SK-N-SH (cell line): ENCODE measurements around the gene ABCC10. TPM values are rescaled to one million over a fixed set of nuclear protein-coding genes. Genes with fewer than 3 reads are reported as not detected.

Experiments used
- CTCF ChIA-PET: fragments of 300-600, 350-600 bp; formaldehyde crosslinking; extraction: SDS; loops from one replicate; lab custom pipeline; 2021; lab: Yijun Ruan, JAX
- POLR2A ChIA-PET: fragments of 350-600 bp; sonication (Branson Sonifier 250); formaldehyde crosslinking; extraction: SDS; loops from one replicate; lab custom pipeline; 2020; ENCODE audit warnings: antibody characterized with exemption, inconsistent platforms; lab: Yijun Ruan, JAX
- DNase-seq: peaks from one replicate; pipeline ENCODE4 v3.0.0; 2012
- H2AFZ ChIP-seq: fragments of 200-600 bp; sonication (generic); 2 replicates; pipeline ENCODE4 v1.8.1; 2016; ENCODE audit warnings: antibody characterized with exemption, mild to moderate bottlenecking, low read depth
- H3F3A ChIP-seq: fragments of 200-600 bp; sonication (generic); replicated peaks from 2 replicates; pipeline ENCODE3; 2016; ENCODE audit warnings: antibody characterized with exemption, mild to moderate bottlenecking; ENCODE audit not compliant: insufficient read depth
- H3K27ac ChIP-seq, 2 experiments: fragments of 200-500 bp in 1 of 2; fragments of 200-600 bp in 1 of 2; sonication (Bioruptor generic) in 1 of 2; sonication (generic), shearing (Covaris generic) in 1 of 2; 2 replicates each; pipeline versions ENCODE4 v1.5.1 to v1.6.1; 2014 to 2016; ENCODE audit warnings: low read depth in 2 of 2, inconsistent platforms in 1 of 2, low read length in 1 of 2, mild to moderate bottlenecking in 1 of 2, mixed read lengths in 1 of 2
- H3K27me3 ChIP-seq: fragments of 200-600 bp; sonication (generic), shearing (Covaris generic); 2 replicates; pipeline ENCODE4 v1.6.1; 2016; ENCODE audit warnings: mixed run types; ENCODE audit not compliant: insufficient read depth
- H3K36me3 ChIP-seq, 2 experiments: fragments of 200-500 bp in 1 of 2; fragments of 200-600 bp in 1 of 2; sonication (Bioruptor generic) in 1 of 2; sonication (generic) in 1 of 2; replicated peaks in 1 of 2; 2 replicates each; pipeline versions ENCODE3 to v1.5.1; 2014 to 2016; ENCODE audit warnings: low read length in 1 of 2, mild to moderate bottlenecking in 1 of 2; ENCODE audit not compliant: insufficient read depth in 2 of 2, control insufficient read depth in 1 of 2
- H3K4me1 ChIP-seq, 2 experiments: fragments of 200-500 bp in 1 of 2; fragments of 200-600 bp in 1 of 2; sonication (Bioruptor generic) in 1 of 2; sonication (generic), shearing (Covaris generic) in 1 of 2; 2 replicates each; pipeline versions ENCODE4 v1.5.1 to v1.6.1; 2014 to 2016; ENCODE audit warnings: low read depth in 1 of 2, low read length in 1 of 2, mixed run types in 1 of 2; ENCODE audit not compliant: insufficient read depth in 2 of 2, control insufficient read depth in 1 of 2
- H3K4me2 ChIP-seq: fragments of 200-600 bp; sonication (generic), shearing (Covaris generic); 2 replicates; pipeline ENCODE4 v1.6.1; 2017; ENCODE audit warnings: mixed run types
- H3K4me3 ChIP-seq, 2 experiments: fragments of 200-500 bp in 1 of 2; fragments of 200-600 bp in 1 of 2; sonication (Bioruptor generic) in 1 of 2; sonication (generic), shearing (Covaris generic) in 1 of 2; 2 replicates each; pipeline versions ENCODE4 v1.5.1 to v1.8.1; 2014 to 2016; ENCODE audit warnings: low read depth in 2 of 2, inconsistent platforms in 1 of 2, low read length in 1 of 2, mild to moderate bottlenecking in 1 of 2, mixed read lengths in 1 of 2, moderate library complexity in 1 of 2
- H3K79me2 ChIP-seq: fragments of 200-600 bp; sonication (generic); 2 replicates; pipeline ENCODE4 v1.8.1; 2017; ENCODE audit warnings: mild to moderate bottlenecking; ENCODE audit not compliant: insufficient read depth
- H3K9ac ChIP-seq: fragments of 200-600 bp; sonication (generic); 2 replicates; pipeline ENCODE4 v1.6.1; 2017; ENCODE audit warnings: mixed run types
- H3K9me2 ChIP-seq: fragments of 200-600 bp; sonication (generic); 2 replicates; pipeline ENCODE4 v1.6.1; 2017; ENCODE audit warnings: mixed run types
- H3K9me3 ChIP-seq: fragments of 200-600 bp; sonication (generic); 2 replicates; pipeline ENCODE4 v1.6.1; 2017; ENCODE audit warnings: mixed run types, mild to moderate bottlenecking, moderate library complexity
- H4K20me1 ChIP-seq: fragments of 200-600 bp; sonication (generic); 2 replicates; pipeline ENCODE4 v1.6.1; 2017; ENCODE audit warnings: mild to moderate bottlenecking, mixed run types; ENCODE audit not compliant: insufficient read depth
- CHD2 ChIP-seq: fragments of 150-350 bp; IDR thresholded peaks from 2 replicates; pipeline ENCODE4 v1.6.1; 2018; ENCODE audit warnings: low read length; ENCODE audit not compliant: partially characterized antibody
- CTCF ChIP-seq: fragments of 200-600 bp; sonication (generic); IDR thresholded peaks from 2 replicates; pipeline ENCODE4 v1.6.1; 2017; ENCODE audit warnings: antibody characterized with exemption, mild to moderate bottlenecking, moderate library complexity
- EP300 ChIP-seq, 2 experiments: IDR thresholded peaks; 2 replicates each; pipeline versions ENCODE4 v1.4.0 to v1.6.1; 2012; ENCODE audit warnings: borderline replicate concordance in 1 of 2, low read depth in 1 of 2, low read length in 1 of 2
- FOXM1 ChIP-seq: IDR thresholded peaks from 2 replicates; pipeline ENCODE4 v1.4.0; 2012; ENCODE audit warnings: low read depth, mild to moderate bottlenecking
- IRF3 ChIP-seq: fragments of 150-350 bp; IDR thresholded peaks from 2 replicates; pipeline ENCODE4 v1.6.1; 2016; ENCODE audit warnings: mild to moderate bottlenecking, low read depth, low read length
- NRF1 ChIP-seq: IDR thresholded peaks from 2 replicates; pipeline ENCODE4 v1.6.1; 2012; ENCODE audit warnings: low read depth, mild to moderate bottlenecking, low read length
- RXRA ChIP-seq: IDR thresholded peaks from 2 replicates; pipeline ENCODE4 v1.4.0; 2012; ENCODE audit warnings: low read depth, mild to moderate bottlenecking, borderline replicate concordance
- SIN3A ChIP-seq: IDR thresholded peaks from 2 replicates; pipeline ENCODE4 v1.6.1; 2012; ENCODE audit warnings: low read depth, mild to moderate bottlenecking, low read length, moderate library complexity, borderline replicate concordance
- SMC3 ChIP-seq: IDR thresholded peaks from 2 replicates; pipeline ENCODE4 v1.6.1; 2012; ENCODE audit warnings: low read depth, low read length, improper control_type of control experiment
- YY1 ChIP-seq: IDR thresholded peaks from 2 replicates; pipeline ENCODE4 v1.4.0; 2012; ENCODE audit warnings: low read depth, mild to moderate bottlenecking
- ZBTB33 ChIP-seq: IDR thresholded peaks from 2 replicates; pipeline ENCODE4 v1.4.0; 2012; ENCODE audit warnings: low read depth, borderline replicate concordance
- whole genome bisulfite sequencing: methylation state at CpG from one replicate; pipeline ENCODE4 v1.1.6; 2017; ENCODE audit warnings: low lambda C conversion rate; 5-methylcytosine and 5-hydroxymethylcytosine counted together
- polyA plus RNA-seq, 3 experiments: library from polyadenylated mRNA; depleted of rRNA; stranded (reverse); fragments of >200 nt; gene quantifications; 2 replicates each; pipeline ENCODE4 v1.2.3, GENCODE V29; 2012

Gene ABCC10
- polyA plus RNA-seq, 1 of the 3 experiments (the other 2 are of a cell fraction), result 28.3 TPM

DNA sequence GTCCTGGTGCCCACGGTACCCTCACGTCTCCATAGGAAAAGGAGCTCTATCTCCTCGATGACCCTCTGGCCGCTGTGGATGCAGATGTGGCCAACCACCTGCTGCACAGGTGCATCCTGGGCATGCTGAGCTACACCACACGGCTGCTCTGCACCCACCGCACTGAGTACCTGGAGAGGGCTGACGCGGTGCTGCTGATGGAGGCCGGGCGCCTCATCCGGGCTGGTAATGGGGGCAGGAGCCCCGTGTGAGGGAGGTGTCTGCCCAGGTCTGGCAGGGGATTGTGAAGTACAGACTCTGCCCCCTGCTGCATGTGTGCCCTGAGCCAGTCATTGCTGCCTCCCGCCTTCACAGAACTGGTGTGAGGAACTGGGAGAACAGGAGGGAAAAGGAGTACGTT lies 15.6 kb downstream of the ABCC10 start (continued):
- TF ChIP-seq ZBTB33, result no peak
- TF ChIP-seq SIN3A, result no peak
- TF ChIP-seq CHD2, result no peak
- TF ChIP-seq, all 33 proteins: peak for 0

GRCh38 chr6:43444036-43444435 lies 16.7 kb downstream of the ABCC10 start:
- 85% methylated on average over 9 of the region's 10 CpGs for WGBS
- Histone ChIP-seq H3K9me3 (no peaks in the 10 kb centered on the region), H4K20me1 (no peaks in the 10 kb centered on the region), H3K9ac (no peak overlapping the region), H3K27ac (no peak overlapping the region; a peak in 1 of 4 replicates), H3K4me1 (no peaks in the 10 kb centered on the region), H3K36me3 (peaks cover 4 to 38% of the 10 kb centered on the region in 2 experiments), H3K79me2 (no peaks in the 10 kb centered on the region), H2AFZ (no peak overlapping the region), H3K27me3 (no peaks in the 10 kb centered on the region), H3K4me2 (no peak overlapping the region), H3K4me3 (no peak overlapping the region), H3F3A (no peaks in the 10 kb centered on the region), H3K9me2 (no peaks in the 10 kb centered on the region)
- ChIA-PET POLR2A (interaction anchor here (1.1 to 1.3 kb wide), 3 partner anchors 9 to 46 kb away, joined by 3 to 5 read pairs (median 3); partner anchors contain the start of gene DLK2), CTCF (interaction anchor here (0.7 to 2.8 kb wide), 6 partner anchors 11 to 66 kb away, joined by 3 to 16 read pairs (median 6); partner anchors contain the start of genes DLK2 and LRRC73)
- TF ChIP-seq YY1 (no peak), FOXM1 (no peak), CHD2 (no peak), RXRA (no peak), SMC3 (no peak), ZBTB33 (no peak), NRF1 (no peak), IRF3 (no peak), CTCF (no peak), EP300 (IDR thresholded peaks at IDR 0.05; ENCODE audit: borderline replicate concordance in 1 of 2, low read depth in 1 of 2, low read length in 1 of 2) (no peak)
- DNase-seq, result no peak
